Measurements from ENCODE around the gene KRT85.
"Not testable (repeated sequence)": the region's sequence is repeated elsewhere in the genome, so short reads cannot be mapped to it uniquely, and the experiment has no call there.

KRT85 gene

DNA sequence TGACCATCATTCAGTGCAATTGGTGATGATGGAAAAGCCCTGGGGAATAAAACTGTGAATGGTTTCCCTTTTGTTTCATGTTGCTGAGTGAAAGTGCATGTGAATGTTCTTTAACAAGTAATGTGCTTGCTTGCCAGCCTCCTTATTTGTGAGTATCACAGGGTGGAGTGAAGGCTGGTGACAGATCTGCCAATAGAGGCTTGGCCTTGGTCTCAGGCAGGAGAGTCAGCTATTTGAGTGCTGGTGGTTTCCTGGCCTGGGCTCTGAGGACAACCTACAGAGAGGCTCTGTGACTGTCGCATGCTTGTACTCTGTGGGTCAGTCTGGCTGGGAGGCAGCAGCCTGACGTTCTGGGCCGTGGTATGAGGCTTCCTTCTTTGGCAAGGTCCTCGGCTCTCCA, 20.7 kb downstream of the KRT85 start:
- H3K4me3 ChIP-seq (replicated peaks in 1 of 2; ENCODE audit: low read depth in 2 of 2, low read length in 2 of 2), result no peak overlapping the region
- TF ChIP-seq, protein P1, sequence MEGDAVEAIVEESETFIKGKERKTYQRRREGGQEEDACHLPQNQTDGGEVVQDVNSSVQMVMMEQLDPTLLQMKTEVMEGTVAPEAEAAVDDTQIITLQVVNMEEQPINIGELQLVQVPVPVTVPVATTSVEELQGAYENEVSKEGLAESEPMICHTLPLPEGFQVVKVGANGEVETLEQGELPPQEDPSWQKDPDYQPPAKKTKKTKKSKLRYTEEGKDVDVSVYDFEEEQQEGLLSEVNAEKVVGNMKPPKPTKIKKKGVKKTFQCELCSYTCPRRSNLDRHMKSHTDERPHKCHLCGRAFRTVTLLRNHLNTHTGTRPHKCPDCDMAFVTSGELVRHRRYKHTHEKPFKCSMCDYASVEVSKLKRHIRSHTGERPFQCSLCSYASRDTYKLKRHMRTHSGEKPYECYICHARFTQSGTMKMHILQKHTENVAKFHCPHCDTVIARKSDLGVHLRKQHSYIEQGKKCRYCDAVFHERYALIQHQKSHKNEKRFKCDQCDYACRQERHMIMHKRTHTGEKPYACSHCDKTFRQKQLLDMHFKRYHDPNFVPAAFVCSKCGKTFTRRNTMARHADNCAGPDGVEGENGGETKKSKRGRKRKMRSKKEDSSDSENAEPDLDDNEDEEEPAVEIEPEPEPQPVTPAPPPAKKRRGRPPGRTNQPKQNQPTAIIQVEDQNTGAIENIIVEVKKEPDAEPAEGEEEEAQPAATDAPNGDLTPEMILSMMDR (IDR thresholded peaks at IDR 0.05; ENCODE audit: low read depth, low read length), result no peak
- DNase-seq (ENCODE audit: low read depth in 2 of 2), result no peak

DNA sequence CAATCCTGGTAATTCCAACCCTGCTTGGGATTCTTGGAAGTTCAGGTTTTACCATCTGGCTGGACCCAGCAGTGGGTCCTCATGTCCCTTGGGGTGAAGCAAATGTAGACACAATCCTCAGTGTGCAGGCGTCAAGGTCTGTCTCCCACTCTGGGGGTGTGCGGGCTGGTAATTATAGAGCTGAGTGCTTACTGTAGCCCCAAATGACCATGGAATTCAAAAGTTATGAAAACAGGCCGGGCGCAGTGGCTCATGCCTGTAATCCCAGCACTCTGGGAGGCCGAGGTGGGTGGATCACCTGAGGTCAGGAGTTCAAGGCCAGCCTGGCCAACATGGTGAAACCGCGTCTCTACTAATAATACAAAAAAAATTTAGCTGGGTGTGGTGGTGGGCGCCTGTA, 22.2 kb downstream of the KRT85 start:
- not testable (repeated sequence) for H3K4me3 ChIP-seq (replicated peaks in 1 of 2; ENCODE audit: low read depth in 2 of 2, low read length in 2 of 2); DNase-seq (ENCODE audit: low read depth in 2 of 2)

DNA sequence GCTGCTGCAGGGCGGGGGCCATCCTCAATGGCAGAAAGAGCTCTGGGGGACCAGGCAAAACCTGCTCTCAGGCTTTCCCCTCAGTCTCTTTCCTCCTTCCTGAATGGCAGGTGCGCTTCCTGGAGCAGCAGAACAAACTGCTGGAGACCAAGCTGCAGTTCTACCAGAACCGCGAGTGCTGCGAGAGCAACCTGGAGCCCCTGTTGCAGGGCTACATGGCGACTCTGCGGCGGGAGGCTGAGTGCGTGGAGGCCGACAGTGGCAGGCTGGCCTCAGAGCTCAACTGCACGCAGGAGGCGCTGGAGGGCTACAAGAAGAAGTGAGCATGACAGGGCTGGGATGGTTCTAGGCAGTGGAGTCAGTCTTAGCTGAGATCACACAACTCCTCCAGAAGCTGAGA, 23.2 kb downstream of the KRT85 start:
- TF ChIP-seq, protein P1 (IDR thresholded peaks at IDR 0.05; ENCODE audit: low read depth, low read length), result no peak
- no peak for DNase-seq (ENCODE audit: low read depth in 2 of 2)
- no peak overlapping the region for H3K4me3 ChIP-seq (replicated peaks in 1 of 2; ENCODE audit: low read depth in 2 of 2, low read length in 2 of 2)

DNA sequence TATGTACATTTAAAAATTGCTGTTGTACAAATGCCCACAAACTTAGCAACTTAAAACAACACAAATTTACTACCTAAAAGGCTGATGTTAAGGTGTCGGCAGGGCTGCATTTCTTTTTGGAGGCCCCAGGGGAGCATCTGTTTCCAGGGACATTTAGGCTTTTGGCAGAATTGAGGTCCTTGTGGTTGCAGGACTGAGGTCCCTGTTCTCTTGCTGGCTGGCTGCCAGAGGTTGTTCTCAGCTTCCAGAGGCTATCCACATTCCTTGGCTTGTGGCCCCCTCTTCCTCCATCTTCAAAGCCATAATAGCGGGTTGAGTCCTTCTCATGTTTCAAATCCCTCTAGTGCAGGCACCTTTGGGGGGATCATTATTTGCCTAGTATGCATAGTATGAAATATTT, 23.7 kb downstream of the KRT85 start:
- no peak for DNase-seq (ENCODE audit: low read depth in 2 of 2)
- TF ChIP-seq, protein P1 (IDR thresholded peaks at IDR 0.05; ENCODE audit: low read depth, low read length), result no peak
- H3K4me3 ChIP-seq (replicated peaks in 1 of 2; ENCODE audit: low read depth in 2 of 2, low read length in 2 of 2), result no peak overlapping the region

DNA sequence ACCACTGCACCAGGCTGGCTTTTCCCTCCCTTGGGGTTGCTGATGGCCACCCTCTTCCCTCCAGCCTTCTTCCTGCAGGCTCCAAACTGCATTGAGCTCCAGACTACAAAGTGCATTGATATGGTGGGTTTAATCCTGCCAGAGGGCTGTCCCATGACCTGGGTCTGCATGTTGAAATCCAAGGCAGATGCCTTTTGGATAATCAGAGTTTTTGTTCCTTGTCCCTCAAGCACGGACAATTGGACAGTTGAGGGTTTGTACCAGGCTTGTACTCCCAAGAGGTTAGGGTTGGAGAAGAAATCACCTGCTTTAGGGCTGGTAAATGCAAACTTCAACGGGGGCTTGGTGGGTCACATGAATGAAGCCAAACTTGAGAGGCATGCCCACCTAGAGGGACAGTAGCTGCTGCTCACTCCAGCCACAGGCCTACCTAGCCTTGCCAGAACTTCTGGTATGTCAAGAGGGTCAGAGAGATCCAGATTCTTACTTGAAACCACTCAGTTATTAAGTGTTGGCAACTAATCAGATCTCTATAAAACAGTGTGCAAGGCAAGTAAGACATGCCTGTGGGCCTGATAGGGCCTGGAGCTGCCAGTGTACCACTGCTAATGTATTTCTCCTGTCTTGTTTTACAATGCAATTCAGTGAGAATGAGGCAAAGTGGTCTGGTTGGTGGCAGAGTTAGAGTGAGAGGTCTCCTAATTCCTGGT, 24.3 kb downstream of the KRT85 start:
- TF ChIP-seq, protein P1 (IDR thresholded peaks at IDR 0.05; ENCODE audit: low read depth, low read length), result no peak
- H3K4me3 ChIP-seq (replicated peaks in 1 of 2; ENCODE audit: low read depth in 2 of 2, low read length in 2 of 2), result no peak overlapping the region
- DNase-seq (ENCODE audit: low read depth in 2 of 2), result no peak

DNA sequence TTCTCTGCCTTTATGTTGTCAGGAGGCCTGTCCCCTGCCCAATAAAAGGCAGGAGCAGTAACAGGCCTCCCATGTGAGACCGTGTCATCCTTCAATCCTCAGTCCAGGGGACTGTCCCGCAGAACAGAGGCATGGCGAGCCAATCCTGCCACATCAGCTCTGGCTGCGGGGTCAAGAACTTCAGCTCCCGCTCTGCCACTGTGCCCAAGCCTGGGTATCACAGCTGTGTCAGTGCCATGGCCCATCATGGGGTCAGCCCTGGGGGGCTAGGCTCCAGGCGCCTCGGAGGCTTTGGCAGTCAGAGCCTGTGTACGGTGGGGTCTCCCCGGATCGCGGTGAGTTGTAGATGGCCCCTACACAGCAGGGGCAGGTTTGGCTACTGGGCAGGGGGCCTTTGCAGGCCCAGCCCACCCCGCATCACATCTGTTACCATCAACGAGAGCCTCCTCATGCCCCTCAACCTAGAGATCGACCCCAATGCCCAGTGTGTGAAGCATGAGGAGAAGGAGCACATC, 26.2 kb downstream of the KRT85 start:
- H3K4me3 ChIP-seq (replicated peaks in 1 of 2; ENCODE audit: low read depth in 2 of 2, low read length in 2 of 2), result no peak overlapping the region
- TF ChIP-seq, protein P1 (IDR thresholded peaks at IDR 0.05; ENCODE audit: low read depth, low read length), result no peak
- no peak for DNase-seq (ENCODE audit: low read depth in 2 of 2)

DNA sequence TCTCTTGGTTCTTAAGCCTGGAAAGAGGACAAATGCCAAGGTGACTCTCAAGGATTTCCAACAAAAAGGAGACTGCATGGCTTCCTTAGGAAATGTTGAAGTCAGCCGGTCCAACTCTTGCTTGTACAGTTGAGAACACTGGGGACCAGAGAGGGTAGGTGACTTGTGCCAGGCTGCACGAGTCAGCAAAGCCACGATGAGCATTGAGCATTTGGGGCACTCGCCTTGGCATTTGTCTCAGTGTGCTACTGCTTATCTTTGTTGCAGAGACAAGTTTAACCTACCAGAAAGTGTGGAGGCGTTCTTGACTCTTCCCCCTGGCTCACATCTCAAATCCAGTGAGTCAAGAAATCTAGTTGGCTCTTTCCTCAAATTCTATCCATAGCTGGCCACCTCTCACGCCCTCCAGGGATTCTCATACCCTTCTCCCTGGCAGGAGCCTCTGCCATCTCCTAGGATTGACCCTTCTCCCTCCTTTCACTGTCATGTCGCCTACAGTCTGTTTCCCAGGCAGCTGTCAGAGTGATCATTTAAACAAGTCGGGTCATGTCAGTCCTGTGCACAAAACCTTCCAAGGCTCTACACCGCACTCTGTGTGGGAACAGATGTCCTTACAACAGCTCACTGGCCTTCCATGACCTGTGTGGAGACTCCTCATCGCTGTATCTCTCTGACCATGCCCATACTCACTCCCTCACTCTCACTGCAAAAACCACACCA, 28.9 kb downstream of the KRT85 start:
- TF ChIP-seq, protein P1 (IDR thresholded peaks at IDR 0.05; ENCODE audit: low read depth, low read length), result no peak
- no peak overlapping the region for H3K4me3 ChIP-seq (replicated peaks in 1 of 2; ENCODE audit: low read depth in 2 of 2, low read length in 2 of 2)
- no peak for DNase-seq (ENCODE audit: low read depth in 2 of 2)

Data from cardiac fibroblast (primary cell).